ENCODE results near the gene KCNJ9.
"Not testable (repeated sequence)": the region's sequence is repeated elsewhere in the genome, so short reads cannot be mapped to it uniquely, and the experiment has no call there.

KCNJ9 gene

DNA sequence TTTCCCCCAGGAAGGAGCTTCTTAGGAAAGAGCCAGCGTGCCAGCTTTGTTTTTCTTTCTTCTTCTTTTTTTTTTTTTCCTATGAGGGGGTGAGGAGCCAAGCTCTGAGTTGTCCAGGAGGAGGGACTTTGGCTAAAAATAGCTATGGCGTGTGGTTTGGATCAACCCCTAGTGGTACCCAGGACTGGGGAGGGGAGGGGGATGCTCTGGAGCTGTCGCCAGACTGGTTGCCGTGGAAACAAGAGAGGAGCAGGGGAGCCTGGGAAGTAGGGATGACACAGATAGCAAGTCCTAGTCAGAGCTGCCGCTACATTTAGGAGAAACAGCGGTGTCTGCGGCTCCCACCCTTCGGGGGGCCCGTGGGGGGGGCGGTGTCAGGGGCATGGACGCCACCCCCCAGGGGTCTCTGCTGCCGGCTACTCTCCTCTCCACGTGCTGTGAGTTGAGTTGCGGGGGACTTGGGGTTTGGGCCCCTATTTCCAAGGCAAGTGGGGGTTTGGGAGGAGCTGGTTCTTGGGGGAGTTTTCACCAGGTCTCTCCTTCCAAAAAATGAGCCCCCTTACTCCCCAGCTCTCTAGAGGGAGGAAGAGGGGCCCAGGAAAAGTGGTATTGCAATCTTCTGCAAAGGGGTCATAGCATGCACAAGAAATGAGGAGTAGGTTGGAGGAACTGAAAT, at the start of gene KCNJ9:
KCNJ9 (plus strand) TSS at position 278 of the 676 bp plus-strand sequence. CDS start 2,493 bp downstream, outside the sequence.
- no peak for DNase-seq

DNA sequence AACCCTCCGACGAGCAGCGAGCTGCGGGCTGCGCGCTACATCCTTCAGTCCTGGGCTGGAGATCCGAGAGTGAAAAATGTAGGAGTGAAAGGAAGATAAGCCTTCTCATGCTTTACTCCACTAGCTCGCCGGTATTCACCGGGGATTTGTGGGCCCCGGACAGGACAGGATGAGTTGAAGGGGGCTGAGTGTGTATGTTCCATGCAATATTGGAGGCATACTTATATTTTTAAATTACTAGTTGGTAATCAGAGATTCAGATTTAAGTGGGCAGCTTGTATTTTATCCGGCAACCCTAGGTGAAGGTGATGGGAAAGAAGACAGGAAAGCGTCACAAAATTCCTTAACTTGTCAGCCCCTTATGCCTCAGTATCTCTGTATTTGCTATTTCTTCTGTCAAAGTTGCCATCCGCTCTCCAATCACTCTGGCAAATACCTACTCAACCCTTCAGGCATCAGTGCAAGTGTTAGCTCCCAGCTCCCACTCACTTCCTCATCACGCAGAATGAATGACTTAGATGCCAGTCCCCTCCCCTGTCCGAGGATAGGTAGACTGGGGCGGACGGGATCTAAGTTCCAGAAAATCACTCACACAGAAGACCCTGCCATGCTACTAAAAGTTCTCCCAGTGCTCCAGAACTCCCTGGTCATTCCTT, 49.0 kb upstream of the KCNJ9 start:
- DNase-seq: no peak

DNA sequence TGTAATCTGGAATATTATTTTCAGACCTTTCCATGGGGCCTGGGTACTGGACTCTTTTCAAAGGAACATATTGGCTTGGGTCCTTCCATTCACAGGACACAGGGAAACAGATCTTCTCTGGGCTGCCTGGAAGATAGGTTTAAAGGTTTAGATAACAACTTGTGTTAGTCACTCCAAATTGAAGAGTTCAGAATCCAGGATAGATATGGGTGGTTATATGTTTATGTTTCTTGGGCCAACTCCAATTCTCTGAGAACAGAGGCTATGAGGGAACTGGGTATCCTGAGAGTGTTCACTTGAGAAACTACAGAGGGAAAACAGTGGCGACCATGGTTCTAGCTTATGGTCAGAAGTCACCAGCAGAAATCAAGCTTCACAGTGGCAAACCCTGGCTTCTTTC, 40.9 kb upstream of the KCNJ9 start:
- DNase-seq: no peak

DNA sequence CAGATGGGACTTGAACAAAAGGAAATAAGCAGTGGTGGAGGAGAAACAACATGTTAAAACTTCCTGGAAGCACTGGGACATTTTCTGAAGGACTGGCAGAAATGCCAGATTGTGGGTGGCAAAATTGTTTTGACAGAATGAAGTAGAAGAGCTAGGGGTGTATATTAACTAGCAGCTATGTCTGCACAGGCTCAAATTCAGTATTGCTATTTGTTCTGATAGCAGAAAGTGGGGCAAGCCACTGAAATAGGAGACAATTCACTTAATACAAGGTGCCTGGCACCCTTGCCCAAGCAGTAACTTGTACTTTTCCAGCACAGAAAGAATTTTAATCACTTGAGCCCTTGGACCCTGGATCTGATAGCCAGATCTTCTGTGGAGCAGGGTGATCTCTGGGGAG, 37.8 kb upstream of the KCNJ9 start:
- no peak for DNase-seq

DNA sequence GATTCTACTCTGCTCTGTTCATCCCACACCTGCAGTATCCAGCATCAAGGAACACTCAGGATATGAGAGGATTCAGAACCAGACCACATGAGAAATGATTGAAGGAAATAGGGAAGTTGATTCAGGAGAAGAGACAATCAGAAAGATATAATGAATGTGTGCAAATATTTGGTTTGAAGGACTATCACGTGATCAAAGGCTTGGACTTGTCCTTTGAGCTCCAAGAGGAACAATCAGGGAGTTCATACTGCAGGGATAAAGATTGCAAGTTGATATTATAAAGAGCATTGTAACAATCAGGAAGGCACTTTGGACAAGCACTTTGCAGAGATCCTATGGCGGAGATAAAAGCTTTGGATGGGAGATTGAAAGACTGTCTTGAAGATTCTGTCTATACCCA, 35.7 kb upstream of the KCNJ9 start:
- no peak for DNase-seq

DNA sequence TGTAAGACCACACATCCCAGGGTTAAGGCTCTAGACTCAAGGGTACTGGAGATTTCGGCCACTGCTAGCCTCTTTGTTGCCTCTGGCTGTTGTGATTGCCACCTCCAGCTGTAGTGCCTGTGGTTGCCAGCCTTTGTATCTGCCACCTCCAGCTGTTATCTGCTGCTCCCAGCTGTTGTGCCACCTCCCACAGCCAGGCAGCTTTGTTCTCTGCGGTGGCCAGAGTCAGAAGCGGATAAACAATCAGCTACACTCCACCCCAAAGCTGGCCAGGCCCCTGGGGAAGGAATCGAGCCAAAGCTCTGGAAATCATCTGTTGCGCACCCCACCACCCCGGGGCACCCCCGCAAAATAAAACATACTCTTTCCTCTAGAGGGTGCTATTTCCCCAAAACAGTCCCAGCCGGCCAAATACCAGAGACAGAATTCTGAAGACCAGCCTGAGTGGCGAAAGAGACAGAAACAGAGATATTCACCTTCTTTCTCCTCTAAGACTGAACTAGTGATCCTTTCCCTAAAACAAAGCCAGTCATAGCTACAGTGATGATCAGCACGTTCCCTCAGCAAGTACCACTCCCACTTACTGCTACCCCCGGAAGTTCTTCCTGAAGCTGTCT, 34.7 kb upstream of the KCNJ9 start:
- DNase-seq: peak; percentile 2 to 68 (median 12)

DNA sequence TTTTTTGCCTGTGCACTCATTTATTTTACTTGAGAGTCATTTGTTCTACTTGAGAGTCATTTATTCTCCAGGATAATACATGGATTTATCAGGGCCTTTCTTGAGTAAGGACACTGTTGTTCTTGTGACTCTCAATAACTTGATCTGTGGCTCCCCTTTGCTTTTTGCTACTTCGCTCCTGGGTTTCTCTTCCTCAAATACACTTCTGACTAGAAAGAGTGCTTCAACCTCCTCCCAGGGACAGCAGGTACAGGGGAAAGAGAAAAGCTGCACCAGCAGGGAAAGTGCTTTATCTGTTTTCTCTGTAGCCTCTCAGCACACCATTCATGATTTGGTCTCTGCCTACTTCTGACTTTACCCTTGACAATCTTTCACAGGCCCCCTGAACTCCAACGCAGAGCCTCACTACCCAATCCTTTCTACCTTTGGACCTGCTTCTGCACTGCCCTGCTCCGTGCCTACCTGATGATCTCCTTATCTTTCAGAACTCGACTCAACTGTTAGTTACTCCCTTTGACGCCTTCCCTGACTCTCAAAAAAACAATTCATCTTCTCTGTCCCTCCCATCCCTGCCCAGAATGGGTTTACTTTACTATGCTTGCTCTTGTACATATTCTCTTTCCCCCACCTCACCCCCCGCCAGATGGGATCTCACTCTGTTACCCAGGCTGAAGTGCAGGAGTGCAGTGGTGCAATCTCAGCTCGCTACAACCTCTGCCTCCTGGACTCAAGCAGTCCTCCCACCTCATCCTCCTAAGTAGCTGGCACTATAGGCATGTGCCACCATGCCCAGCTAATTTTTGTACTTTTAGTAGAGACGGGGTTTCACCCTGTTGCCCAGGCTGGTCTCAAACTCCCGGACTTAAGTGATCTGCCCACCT, 34.0 kb upstream of the KCNJ9 start:
- no peak for DNase-seq

DNA sequence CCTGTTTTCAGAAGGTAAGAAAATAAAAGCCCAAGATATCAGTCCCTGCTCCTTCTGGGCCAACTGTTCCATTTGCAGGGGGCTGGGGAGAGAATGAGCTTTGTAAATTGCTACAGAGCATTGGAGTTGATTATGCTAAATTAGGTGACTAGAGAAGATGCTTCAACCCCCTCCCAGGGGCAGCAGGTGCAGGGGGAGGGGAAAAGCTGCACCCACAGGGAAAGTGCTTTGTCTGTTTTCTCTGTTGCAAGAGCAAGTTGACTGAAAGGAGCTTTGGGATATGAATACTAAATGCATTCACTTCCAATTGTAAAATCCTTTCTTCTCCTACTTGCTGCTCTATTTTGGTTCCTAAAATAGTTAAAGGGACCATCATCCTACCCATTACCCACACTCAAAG, 33.0 kb upstream of the KCNJ9 start:
- no peak for DNase-seq

DNA sequence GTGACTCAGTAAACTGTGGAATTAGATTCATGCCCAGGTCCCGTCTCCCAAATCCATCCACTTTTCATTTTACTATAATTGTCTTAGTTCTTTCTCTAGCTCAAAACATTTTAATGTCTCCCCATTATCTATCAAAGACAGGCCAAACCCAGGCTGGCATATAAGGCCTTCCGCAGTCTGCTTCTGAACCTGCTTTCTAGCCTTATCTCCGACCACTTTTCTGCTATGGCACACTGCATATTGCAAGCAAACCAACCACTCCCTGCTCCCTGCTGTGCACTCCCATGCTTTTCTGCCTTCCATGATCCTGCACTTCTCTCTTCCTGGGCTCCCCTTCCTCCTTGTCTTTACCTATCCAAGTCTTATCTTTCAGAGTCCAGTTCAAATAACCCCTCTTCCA, 32.2 kb upstream of the KCNJ9 start:
- DNase-seq: no peak

DNA sequence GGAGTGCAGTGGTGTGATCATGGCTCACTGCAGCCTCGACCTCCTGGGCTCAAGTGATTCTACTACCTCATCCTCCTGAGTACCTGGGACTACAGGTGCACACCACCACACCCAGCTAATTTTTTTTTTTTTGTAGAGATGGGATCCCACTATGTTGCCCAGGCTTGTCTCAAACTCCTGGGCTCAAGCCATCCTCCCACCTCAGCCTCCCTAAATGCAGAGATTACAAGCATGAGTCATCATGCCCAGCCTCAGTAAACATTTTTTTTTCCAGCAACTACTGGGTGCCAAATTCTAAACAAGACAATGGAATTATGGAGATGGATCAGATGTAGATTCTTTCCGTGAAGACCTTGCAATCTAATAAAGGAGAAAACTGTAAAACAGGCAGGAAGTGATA, 31.2 kb upstream of the KCNJ9 start:
- not testable (repeated sequence) for DNase-seq

DNA sequence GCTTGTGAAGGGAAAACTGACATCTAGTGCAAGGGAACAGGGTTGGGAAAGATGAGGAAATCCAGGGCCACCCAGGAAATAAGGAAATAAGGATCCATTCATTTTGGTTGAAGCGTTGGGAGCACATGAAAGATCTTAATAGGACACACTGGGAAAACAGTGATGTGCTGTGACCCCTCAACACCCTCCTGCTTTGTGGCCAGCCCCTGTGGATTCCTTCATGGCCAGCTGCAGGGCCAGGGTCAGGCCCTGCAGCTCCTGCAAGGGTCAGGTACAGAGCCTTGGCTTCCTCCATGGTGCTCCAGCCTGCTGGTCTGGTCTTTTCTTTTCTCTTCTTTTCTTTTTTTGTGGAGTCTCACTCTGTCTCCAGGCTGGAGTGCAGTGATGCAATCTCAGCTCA, 30.7 kb upstream of the KCNJ9 start:
- no peak for DNase-seq

DNA sequence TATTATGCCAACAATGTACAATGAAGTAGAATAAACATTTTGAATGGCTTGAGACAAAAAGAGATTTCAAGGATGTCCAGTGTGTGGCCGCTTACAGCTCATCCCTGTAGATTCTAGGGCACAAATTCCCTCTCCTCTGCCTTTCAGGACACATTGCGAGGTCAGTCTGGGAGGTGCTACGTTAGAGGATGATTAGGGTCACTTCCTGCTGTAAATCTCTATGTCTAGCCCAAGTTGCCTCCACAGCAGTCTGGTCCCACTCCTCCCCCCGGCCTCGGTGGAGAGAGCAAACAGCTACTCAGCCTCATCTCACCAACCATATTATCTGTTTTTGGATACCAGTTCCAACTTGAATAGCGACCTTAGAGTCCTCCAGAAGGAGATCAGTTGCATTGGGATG, 28.4 kb upstream of the KCNJ9 start:
- no peak for DNase-seq

DNA sequence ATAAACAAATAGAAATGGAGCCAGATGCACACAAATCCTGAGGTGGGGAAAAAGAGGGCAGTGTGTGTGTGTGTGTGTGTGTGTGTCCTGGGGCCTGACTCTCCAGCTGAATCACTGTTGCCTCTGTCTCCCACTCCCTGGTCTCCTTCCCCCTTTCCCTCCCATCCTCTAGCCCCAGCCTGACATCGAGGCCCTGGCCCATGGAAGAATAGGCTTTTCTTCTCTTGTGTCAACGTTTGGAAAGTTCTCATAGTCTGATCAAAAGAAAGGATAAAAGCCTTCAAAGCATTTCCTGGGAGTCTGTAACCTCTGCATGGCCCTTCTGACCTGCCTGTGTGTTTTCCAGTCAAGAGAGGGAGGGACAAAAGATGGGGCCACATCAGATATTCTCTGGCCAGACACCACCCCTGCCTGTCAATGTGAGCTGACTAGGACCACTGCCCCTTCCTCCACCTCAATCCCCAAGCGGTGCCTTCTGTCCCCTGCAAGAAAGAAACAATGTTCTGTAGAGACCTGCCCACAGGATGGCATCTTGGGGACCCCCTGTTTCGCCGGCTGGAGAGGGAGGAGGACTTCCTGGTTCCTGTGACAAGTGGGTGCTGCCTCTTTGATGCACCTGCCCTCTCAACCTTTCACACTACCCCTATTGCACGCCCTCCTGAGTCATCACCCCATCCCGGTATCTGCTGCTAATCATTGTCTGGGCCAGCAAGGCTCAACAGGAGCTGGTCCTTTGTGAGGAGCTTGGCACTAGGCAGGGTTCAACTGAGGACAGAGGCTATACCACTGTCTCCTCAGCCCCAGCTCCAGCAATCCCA, 27.6 kb upstream of the KCNJ9 start:
- DNase-seq: no peak

DNA sequence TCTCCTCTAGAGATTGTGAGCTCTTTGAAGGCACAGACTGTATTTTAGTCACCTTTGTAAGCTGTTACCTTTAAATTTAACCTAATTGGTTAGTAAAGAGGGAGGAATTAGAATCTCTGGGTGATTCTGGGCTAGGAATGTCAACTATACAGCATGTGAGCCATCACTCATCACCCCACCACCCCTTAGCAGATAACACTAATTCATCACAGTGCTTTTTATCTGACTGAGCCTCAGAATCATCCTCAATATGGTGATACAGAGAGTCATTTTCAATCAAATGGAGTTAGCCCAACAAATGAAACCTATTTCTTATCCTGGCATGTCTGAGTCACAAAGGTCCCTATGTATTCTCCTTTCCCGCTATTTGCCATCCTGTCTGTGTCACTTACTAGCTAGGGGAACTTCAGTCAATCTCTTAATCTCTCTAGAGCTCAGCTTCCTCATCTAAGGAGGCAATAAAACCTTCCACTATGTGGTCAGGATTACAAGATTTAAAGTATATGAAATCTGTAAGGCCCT, 24.6 kb upstream of the KCNJ9 start:
- DNase-seq: no peak

DNA sequence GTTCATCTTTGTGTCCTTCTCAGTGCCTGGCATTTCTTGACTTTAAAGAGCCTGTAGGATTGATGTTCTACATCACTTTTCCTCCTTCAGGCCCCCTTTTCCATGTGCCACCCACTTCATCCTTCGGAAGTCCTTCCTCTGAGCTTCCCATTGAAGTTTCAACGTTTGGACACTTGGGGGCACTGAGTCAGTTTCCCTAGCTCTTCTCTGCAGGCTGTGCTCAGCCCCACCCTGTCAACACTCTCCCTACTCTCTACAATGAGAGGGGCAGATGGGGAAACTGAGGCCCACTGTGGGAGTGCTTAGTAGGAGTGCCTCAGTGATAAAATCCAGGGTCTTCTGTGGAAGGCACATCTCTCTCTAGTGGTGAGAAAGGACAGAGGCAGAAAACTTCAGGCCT, 23.3 kb upstream of the KCNJ9 start:
- DNase-seq: no peak

DNA sequence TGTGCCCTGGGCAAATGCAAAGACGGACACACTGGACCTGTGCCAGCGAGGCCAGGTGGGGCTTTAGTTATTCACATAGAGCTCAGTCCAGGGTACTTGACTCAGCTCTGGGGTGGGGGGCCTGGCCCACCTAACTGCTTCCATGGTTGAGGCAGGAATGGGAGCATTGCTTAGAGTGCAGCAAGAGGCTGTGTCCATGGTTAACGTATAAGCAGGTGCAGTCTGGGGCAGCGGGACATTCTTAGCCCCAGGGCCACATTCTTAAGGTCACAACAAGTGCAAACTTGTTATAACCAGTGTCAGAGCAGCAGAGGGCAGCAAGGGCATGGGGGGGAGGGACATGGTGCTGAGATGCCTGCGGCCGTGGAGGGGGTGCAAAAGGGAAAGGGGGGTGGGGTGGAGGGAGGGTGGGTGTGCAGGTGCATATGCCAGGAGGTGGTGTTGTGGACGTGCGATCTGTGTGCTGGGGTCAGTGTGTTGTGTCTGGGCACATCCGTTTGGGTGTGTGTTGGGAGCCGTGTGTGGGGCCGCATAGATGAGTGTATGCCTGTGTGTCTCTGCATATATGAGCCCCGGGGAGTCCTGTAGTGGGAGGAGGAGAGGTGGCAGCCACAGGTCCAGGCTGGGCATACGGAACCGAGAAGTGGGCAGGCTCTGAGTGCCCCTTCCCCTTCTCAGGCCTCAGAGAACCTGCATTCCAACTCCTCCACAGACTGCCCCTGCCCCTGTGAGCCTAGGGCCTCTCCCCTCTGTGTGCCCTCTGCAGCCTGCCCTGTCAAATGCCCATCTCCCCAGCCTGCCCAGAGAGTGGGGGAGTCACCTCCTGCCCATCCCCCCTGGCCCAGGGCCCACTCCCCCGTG, 19.7 kb upstream of the KCNJ9 start:
- DNase-seq: no peak

DNA sequence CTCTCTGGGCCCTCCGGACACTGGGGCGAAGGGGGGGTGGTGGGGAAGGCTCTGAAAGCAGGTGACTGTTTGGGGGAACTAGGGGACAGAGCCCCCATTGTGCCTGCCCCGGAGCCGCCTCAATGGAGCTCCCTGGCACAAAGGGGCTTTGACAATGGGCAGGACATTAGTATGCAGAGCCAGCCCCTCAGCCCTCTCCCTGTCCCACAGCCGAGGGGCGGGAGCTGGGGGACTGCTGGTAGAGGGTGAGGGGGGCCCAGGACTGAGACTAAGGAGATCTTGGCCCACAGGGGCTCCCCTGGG, 19.2 kb upstream of the KCNJ9 start:
- DNase-seq: no peak

DNA sequence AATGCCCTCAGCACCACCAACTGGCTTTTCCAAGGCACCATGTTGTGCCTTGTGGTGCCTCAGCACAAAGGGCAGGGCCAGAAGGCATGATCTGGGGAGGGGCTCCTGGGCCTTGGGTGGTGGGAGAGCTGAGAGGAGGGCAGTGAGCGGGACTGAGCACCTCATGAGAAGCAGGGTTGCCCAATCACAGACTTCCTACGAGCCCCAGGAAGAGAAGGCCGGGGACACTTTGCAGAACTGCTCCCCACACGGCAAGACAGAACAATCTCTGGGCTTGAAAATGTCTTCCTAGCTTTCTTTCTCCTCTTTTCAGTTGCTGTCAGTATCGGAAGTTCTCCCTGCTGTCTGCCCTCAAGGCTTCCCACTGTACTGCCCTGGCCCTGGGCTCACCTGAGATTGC, 18.2 kb upstream of the KCNJ9 start:
- no peak for DNase-seq

DNA sequence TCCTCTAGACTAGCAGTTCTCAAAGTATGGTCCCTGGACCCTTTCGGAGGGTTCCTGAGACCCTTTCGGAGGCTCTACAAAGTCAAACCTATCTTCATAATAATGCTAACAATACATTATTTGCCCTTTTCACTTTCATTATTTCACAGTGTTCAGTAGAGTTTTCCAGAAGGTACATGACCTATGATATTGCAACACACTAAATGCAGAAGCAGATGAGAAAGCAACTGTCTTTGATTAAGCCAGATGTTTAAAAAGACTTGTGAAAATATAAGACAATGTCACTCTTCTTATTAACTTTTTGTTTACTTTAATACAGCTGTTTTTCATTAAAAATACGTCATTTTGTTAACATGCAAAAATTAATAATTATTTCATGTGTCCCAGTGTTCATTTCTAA, 17.2 kb upstream of the KCNJ9 start:
- DNase-seq: no peak

DNA sequence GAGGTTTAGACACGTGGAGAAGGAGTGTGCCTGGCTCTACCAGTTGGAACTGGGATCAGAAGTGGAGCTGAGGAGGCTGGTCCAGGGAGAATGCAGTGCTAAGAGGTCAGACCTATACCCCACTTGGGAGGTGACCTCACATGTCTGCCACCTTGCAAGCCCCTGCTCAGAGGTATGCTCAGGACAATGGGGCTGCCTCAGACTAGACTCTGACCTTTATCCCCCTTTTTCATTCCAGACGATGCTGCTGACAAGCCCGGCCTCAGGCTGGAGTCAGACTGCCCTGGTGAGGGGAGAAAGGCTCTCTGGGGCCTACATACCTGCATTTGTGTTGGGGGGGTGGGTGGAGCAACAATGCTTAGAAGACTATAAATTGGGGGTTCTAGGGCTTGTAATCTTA, 16.6 kb upstream of the KCNJ9 start:
- no peak for DNase-seq
